SK-N-SH (cell line): ENCODE data around the gene MAP4K3. TPM values are rescaled to one million over a fixed set of nuclear protein-coding genes. Genes with fewer than 3 reads are reported as not detected.
A peak's percentile ranks its signal among the peaks of the same experiment; 100 is the strongest.

Experiments
- CTCF ChIA-PET: fragments of 300-600, 350-600 bp; formaldehyde crosslinking; extraction: SDS; loops from one replicate; lab custom pipeline; 2021; lab: Yijun Ruan, JAX
- POLR2A ChIA-PET: fragments of 350-600 bp; sonication (Branson Sonifier 250); formaldehyde crosslinking; extraction: SDS; loops from one replicate; lab custom pipeline; 2020; ENCODE audit warnings: antibody characterized with exemption, inconsistent platforms; lab: Yijun Ruan, JAX
- DNase-seq: peaks from one replicate; pipeline ENCODE4 v3.0.0; 2012
- H2AFZ ChIP-seq: fragments of 200-600 bp; sonication (generic); 2 replicates; pipeline ENCODE4 v1.8.1; 2016; ENCODE audit warnings: antibody characterized with exemption, mild to moderate bottlenecking, low read depth
- H3F3A ChIP-seq: fragments of 200-600 bp; sonication (generic); replicated peaks from 2 replicates; pipeline ENCODE3; 2016; ENCODE audit warnings: antibody characterized with exemption, mild to moderate bottlenecking; ENCODE audit not compliant: insufficient read depth
- H3K27ac ChIP-seq, 2 experiments: fragments of 200-500 bp in 1 of 2; fragments of 200-600 bp in 1 of 2; sonication (Bioruptor generic) in 1 of 2; sonication (generic), shearing (Covaris generic) in 1 of 2; 2 replicates each; pipeline versions ENCODE4 v1.5.1 to v1.6.1; 2014 to 2016; ENCODE audit warnings: low read depth in 2 of 2, inconsistent platforms in 1 of 2, low read length in 1 of 2, mild to moderate bottlenecking in 1 of 2, mixed read lengths in 1 of 2
- H3K27me3 ChIP-seq: fragments of 200-600 bp; sonication (generic), shearing (Covaris generic); 2 replicates; pipeline ENCODE4 v1.6.1; 2016; ENCODE audit warnings: mixed run types; ENCODE audit not compliant: insufficient read depth
- H3K36me3 ChIP-seq, 2 experiments: fragments of 200-500 bp in 1 of 2; fragments of 200-600 bp in 1 of 2; sonication (Bioruptor generic) in 1 of 2; sonication (generic) in 1 of 2; replicated peaks in 1 of 2; 2 replicates each; pipeline versions ENCODE3 to v1.5.1; 2014 to 2016; ENCODE audit warnings: low read length in 1 of 2, mild to moderate bottlenecking in 1 of 2; ENCODE audit not compliant: insufficient read depth in 2 of 2, control insufficient read depth in 1 of 2
- H3K4me1 ChIP-seq, 2 experiments: fragments of 200-500 bp in 1 of 2; fragments of 200-600 bp in 1 of 2; sonication (Bioruptor generic) in 1 of 2; sonication (generic), shearing (Covaris generic) in 1 of 2; 2 replicates each; pipeline versions ENCODE4 v1.5.1 to v1.6.1; 2014 to 2016; ENCODE audit warnings: low read depth in 1 of 2, low read length in 1 of 2, mixed run types in 1 of 2; ENCODE audit not compliant: insufficient read depth in 2 of 2, control insufficient read depth in 1 of 2
- H3K4me2 ChIP-seq: fragments of 200-600 bp; sonication (generic), shearing (Covaris generic); 2 replicates; pipeline ENCODE4 v1.6.1; 2017; ENCODE audit warnings: mixed run types
- H3K4me3 ChIP-seq, 2 experiments: fragments of 200-500 bp in 1 of 2; fragments of 200-600 bp in 1 of 2; sonication (Bioruptor generic) in 1 of 2; sonication (generic), shearing (Covaris generic) in 1 of 2; 2 replicates each; pipeline versions ENCODE4 v1.5.1 to v1.8.1; 2014 to 2016; ENCODE audit warnings: low read depth in 2 of 2, inconsistent platforms in 1 of 2, low read length in 1 of 2, mild to moderate bottlenecking in 1 of 2, mixed read lengths in 1 of 2, moderate library complexity in 1 of 2
- H3K79me2 ChIP-seq: fragments of 200-600 bp; sonication (generic); 2 replicates; pipeline ENCODE4 v1.8.1; 2017; ENCODE audit warnings: mild to moderate bottlenecking; ENCODE audit not compliant: insufficient read depth
- H3K9ac ChIP-seq: fragments of 200-600 bp; sonication (generic); 2 replicates; pipeline ENCODE4 v1.6.1; 2017; ENCODE audit warnings: mixed run types
- H3K9me2 ChIP-seq: fragments of 200-600 bp; sonication (generic); 2 replicates; pipeline ENCODE4 v1.6.1; 2017; ENCODE audit warnings: mixed run types
- H3K9me3 ChIP-seq: fragments of 200-600 bp; sonication (generic); 2 replicates; pipeline ENCODE4 v1.6.1; 2017; ENCODE audit warnings: mixed run types, mild to moderate bottlenecking, moderate library complexity
- H4K20me1 ChIP-seq: fragments of 200-600 bp; sonication (generic); 2 replicates; pipeline ENCODE4 v1.6.1; 2017; ENCODE audit warnings: mild to moderate bottlenecking, mixed run types; ENCODE audit not compliant: insufficient read depth
- CHD2 ChIP-seq: fragments of 150-350 bp; IDR thresholded peaks from 2 replicates; pipeline ENCODE4 v1.6.1; 2018; ENCODE audit warnings: low read length; ENCODE audit not compliant: partially characterized antibody
- ELF1 ChIP-seq: IDR thresholded peaks from 2 replicates; pipeline ENCODE4 v1.4.0; 2012
- EP300 ChIP-seq, 2 experiments: IDR thresholded peaks; 2 replicates each; pipeline versions ENCODE4 v1.4.0 to v1.6.1; 2012; ENCODE audit warnings: borderline replicate concordance in 1 of 2, low read depth in 1 of 2, low read length in 1 of 2
- EZH2phosphoT487 ChIP-seq: fragments of 200-600 bp; sonication (generic); IDR thresholded peaks from 2 replicates; pipeline ENCODE4 v1.6.1; 2017; ENCODE audit warnings: low read depth, mixed run types, mild to moderate bottlenecking, antibody characterized with exemption, moderate library complexity, borderline replicate concordance
- FOXJ3 ChIP-seq: sonication (generic); formaldehyde crosslinking; IDR thresholded peaks from 2 replicates; pipeline ENCODE4 v1.5.1; 2020; ENCODE audit warnings: mild to moderate bottlenecking, missing genetic modification reagents
- GATA2 ChIP-seq: sonication (generic); formaldehyde crosslinking; IDR thresholded peaks from 2 replicates; pipeline ENCODE4 v1.5.0; 2020; ENCODE audit warnings: mild to moderate bottlenecking, missing genetic modification reagents
- IRF3 ChIP-seq: fragments of 150-350 bp; IDR thresholded peaks from 2 replicates; pipeline ENCODE4 v1.6.1; 2016; ENCODE audit warnings: mild to moderate bottlenecking, low read depth, low read length
- JUND ChIP-seq: IDR thresholded peaks from 2 replicates; pipeline ENCODE4 v1.4.0; 2012
- MAX ChIP-seq: IDR thresholded peaks from 2 replicates; pipeline ENCODE4 v1.4.0; 2012; ENCODE audit warnings: low read depth
- MXI1 ChIP-seq: IDR thresholded peaks from 2 replicates; pipeline ENCODE4 v1.6.1; 2012; ENCODE audit warnings: mild to moderate bottlenecking, low read depth, low read length, improper control_type of control experiment
- NFIC ChIP-seq: IDR thresholded peaks from 2 replicates; pipeline ENCODE4 v1.4.0; 2012; ENCODE audit warnings: borderline replicate concordance
- RCOR1 ChIP-seq: fragments of 150-350 bp; IDR thresholded peaks from 2 replicates; pipeline ENCODE4 v1.6.1; 2017; ENCODE audit warnings: antibody characterized with exemption, low read length
- RFX5 ChIP-seq: IDR thresholded peaks from 2 replicates; pipeline ENCODE4 v1.6.1; 2012; ENCODE audit warnings: mild to moderate bottlenecking, improper control_type of control experiment, low read length
- USF1 ChIP-seq: IDR thresholded peaks from 2 replicates; pipeline ENCODE4 v1.4.0; 2012; ENCODE audit warnings: low read depth, borderline replicate concordance
- YY1 ChIP-seq: IDR thresholded peaks from 2 replicates; pipeline ENCODE4 v1.4.0; 2012; ENCODE audit warnings: low read depth, mild to moderate bottlenecking
- ZBTB33 ChIP-seq: IDR thresholded peaks from 2 replicates; pipeline ENCODE4 v1.4.0; 2012; ENCODE audit warnings: low read depth, borderline replicate concordance
- WGBS: methylation state at CpG from one replicate; pipeline ENCODE4 v1.1.6; 2017; ENCODE audit warnings: low lambda C conversion rate; 5-methylcytosine and 5-hydroxymethylcytosine counted together
- polyA plus RNA-seq, 3 experiments: library from polyadenylated mRNA; depleted of rRNA; stranded (reverse); fragments of >200 nt; gene quantifications; 2 replicates each; pipeline ENCODE4 v1.2.3, GENCODE V29; 2012

MAP4K3 gene
- polyA plus RNA-seq, 1 of the 3 experiments (the other 2 are of a cell fraction) = 8.8 TPM

GRCh38 chr2:39356922-39357639 lies 80.0 kb downstream of the MAP4K3 start:
- peaks cover 0 to 23% of the 10 kb centered on the region in 2 experiments for H3K36me3 ChIP-seq
- 97% methylated on average over 1 of the region's 1 CpG for WGBS

GRCh38 chr2:39350658-39351057 lies 86.4 kb downstream of the MAP4K3 start:
- DNase-seq = no peak
- Histone ChIP-seq H3K4me2 (no peak overlapping the region), H3K4me1 (peaks cover 0 to 4% of the 10 kb centered on the region in 2 experiments; a peak in 1 of 4 replicates), H3K36me3 (peaks cover 5 to 10% of the 10 kb centered on the region in 2 experiments), H4K20me1 (no peaks in the 10 kb centered on the region), H3F3A (no peaks in the 10 kb centered on the region), H3K9me3 (no peaks in the 10 kb centered on the region), H3K9ac (no peak overlapping the region), H3K27me3 (no peaks in the 10 kb centered on the region), H3K9me2 (no peaks in the 10 kb centered on the region), H3K79me2 (no peaks in the 10 kb centered on the region), H3K4me3 (no peak overlapping the region), H2AFZ (no peak overlapping the region), H3K27ac (no peak overlapping the region)
- 85% methylated on average over 3 of the region's 3 CpGs for WGBS
- TF ChIP-seq MXI1 (no peak), GATA2 (CRISPR knock-in tag) (peak; percentile 42; the same call in 1 of the 2 replicates), RCOR1 (peak; percentile 10; the same call in 1 of the 2 replicates)
- CTCF ChIA-PET = no interaction called here
- POLR2A ChIA-PET = no interaction called here

More at GRCh38 chr2:39356922-39357639, 80.0 kb downstream of the MAP4K3 start:
- H3K9me2 ChIP-seq = no peaks in the 10 kb centered on the region
- peak; percentile 14 for DNase-seq
- H3K9me3 ChIP-seq = peaks cover 16% of the 10 kb centered on the region
- H3K4me2 ChIP-seq = no peak overlapping the region
- H4K20me1 ChIP-seq = no peaks in the 10 kb centered on the region
- H3K27ac ChIP-seq = no peak overlapping the region
- H3K9ac ChIP-seq = no peak overlapping the region
- no peaks in the 10 kb centered on the region for H3K27me3 ChIP-seq
- ChIA-PET POLR2A (no interaction called here), CTCF (interaction anchor here (0.7 to 1.4 kb wide), 4 partner anchors 11 to 23 kb away, joined by 3 to 4 read pairs (median 4); no protein-coding TSS in a partner anchor)
- H2AFZ ChIP-seq = no peak overlapping the region
- peaks cover 13% of the 10 kb centered on the region for H3F3A ChIP-seq
- peaks cover 44% of the 10 kb centered on the region for H3K79me2 ChIP-seq
- TF ChIP-seq EP300 (IDR thresholded peaks at IDR 0.05; ENCODE audit: borderline replicate concordance in 1 of 2, low read depth in 1 of 2, low read length in 1 of 2) = no peak
- TF ChIP-seq NFIC = no peak
- TF ChIP-seq IRF3 = no peak
- H3K4me1 ChIP-seq = no peaks in the 10 kb centered on the region
- H3K4me3 ChIP-seq = no peak overlapping the region

GRCh38 chr2:39338502-39338901 lies 98.6 kb downstream of the MAP4K3 start:
- H3K9me3 ChIP-seq = no peaks in the 10 kb centered on the region
- no peak overlapping the region for H3K4me3 ChIP-seq
- no peak overlapping the region for H2AFZ ChIP-seq
- WGBS = 94% methylated on average over 3 of the region's 3 CpGs
- H3K79me2 ChIP-seq = peaks cover 33% of the 10 kb centered on the region; the same call in 1 of the 2 replicates
- H3K36me3 ChIP-seq = peaks cover 3 to 36% of the 10 kb centered on the region in 2 experiments
- CTCF ChIA-PET = no interaction called here
- DNase-seq = no peak
- no peaks in the 10 kb centered on the region; a peak in 1 of 4 replicates for H3K4me1 ChIP-seq
- no peaks in the 10 kb centered on the region for H3K9me2 ChIP-seq
- no peak overlapping the region for H3K27ac ChIP-seq
- H3K27me3 ChIP-seq = no peaks in the 10 kb centered on the region
- no peak overlapping the region for H3K9ac ChIP-seq
- POLR2A ChIA-PET = no interaction called here
- H4K20me1 ChIP-seq = peaks cover under 1% of the 10 kb centered on the region; the same call in 1 of the 2 replicates
- peaks cover 3% of the 10 kb centered on the region for H3F3A ChIP-seq
- H3K4me2 ChIP-seq = no peak overlapping the region
- TF ChIP-seq JUND = no peak
- TF ChIP-seq GATA2 (CRISPR knock-in tag) = no peak
- TF ChIP-seq YY1 = no peak
- no peak for TF ChIP-seq EZH2phosphoT487
- no peak for TF ChIP-seq MXI1
- no peak for TF ChIP-seq RCOR1
- TF ChIP-seq FOXJ3 (CRISPR knock-in tag) = no peak
- no peak for TF ChIP-seq EP300 (IDR thresholded peaks at IDR 0.05; ENCODE audit: borderline replicate concordance in 1 of 2, low read depth in 1 of 2, low read length in 1 of 2)
- TF ChIP-seq CHD2 = no peak
- TF ChIP-seq ZBTB33 = no peak
- no peak for TF ChIP-seq USF1
- no peak for TF ChIP-seq ELF1
- no peak for TF ChIP-seq MAX
- TF ChIP-seq RFX5 = no peak
